ENCODE measurements around the gene IREB2. TPM values are rescaled to one million over a fixed set of nuclear protein-coding genes. Genes with fewer than 3 reads are reported as not detected.
A peak's percentile ranks its signal among the peaks of the same experiment; 100 is the strongest.

Gene IREB2
- total RNA-seq, 4 donors from 2014 or later = 17.2 to 35.3 (median 25.1) TPM

- Histone ChIP-seq H3K4me1 (no peaks in the 10 kb centered on the region), H3K27ac (no peak overlapping the region), H3K36me3 (peaks cover 4 to 100% (median 51%) of the 10 kb centered on the region in 3 donors), H3K27me3 (no peaks in the 10 kb centered on the region), H3K9me3 (no peaks in the 10 kb centered on the region), H3K4me3 (no peak overlapping the region)
- WGBS, 2 donors = 85 to 93% methylated on average over 1 of the region's 1 CpG
- DNase-seq = no peak
- no peak for TF ChIP-seq POLR2A (IDR thresholded peaks at IDR 0.05)
- no peak for TF ChIP-seq CTCF (IDR thresholded peaks at IDR 0.05)
- intact Hi-C loops (cut with DNase I) = no loop called here
Observed at GRCh38 chr15:78492872-78493271, 54.9 kb downstream of the IREB2 start.

GRCh38 chr15:78501857-78502256 is 63.8 kb downstream of the IREB2 start:
- no peak for DNase-seq

GRCh38 chr15:78502641-78503040 is 64.6 kb downstream of the IREB2 start:
- WGBS, 2 donors = 85 to 100% methylated on average over 2 of the region's 2 CpGs
- Histone ChIP-seq H3K27ac (no peak overlapping the region), H3K9me3 (no peaks in the 10 kb centered on the region), H3K4me1 (peaks cover 0 to 5% (median 0%) of the 10 kb centered on the region in 3 donors), H3K27me3 (no peaks in the 10 kb centered on the region), H3K36me3 (peaks cover 0 to 38% (median 0%) of the 10 kb centered on the region in 3 donors), H3K4me3 (no peak overlapping the region)
- intact Hi-C loops (cut with DNase I) = no loop called here
- no peak for TF ChIP-seq CTCF (IDR thresholded peaks at IDR 0.05)
- no peak for TF ChIP-seq POLR2A (IDR thresholded peaks at IDR 0.05)
- no peak for DNase-seq

More at GRCh38 chr15:78501857-78502256, 63.8 kb downstream of the IREB2 start:
- intact Hi-C loops (cut with DNase I) = no loop called here
- no peak overlapping the region for H3K4me3 ChIP-seq
- no peak for TF ChIP-seq POLR2A (IDR thresholded peaks at IDR 0.05)
- TF ChIP-seq CTCF (IDR thresholded peaks at IDR 0.05) = no peak
- peaks cover 0 to 3% (median 0%) of the 10 kb centered on the region in 3 donors for H3K4me1 ChIP-seq
- 82 to 100% methylated on average over 4 of the region's 4 CpGs for WGBS, 2 donors
- H3K27ac ChIP-seq = no peak overlapping the region
- H3K36me3 ChIP-seq = peaks cover 0 to 46% (median 5%) of the 10 kb centered on the region in 3 donors
- no peaks in the 10 kb centered on the region for H3K27me3 ChIP-seq
- no peaks in the 10 kb centered on the region for H3K9me3 ChIP-seq

GRCh38 chr15:78506971-78507830 is 69.2 kb downstream of the IREB2 start, which contains the start of gene HYKK:
HYKK (plus strand) TSS chr15:78507577; CDS start chr15:78513089, 5,512 bp downstream.
- WGBS, 2 donors = 0 to 1% methylated on average over 12 to 25 of the region's 63 CpGs
- Histone ChIP-seq H3K27ac (peak within 1 kb of the TSS; percentile 71 to 87 (median 80)), H3K27me3 (no peaks in the 10 kb centered on the region), H3K9me3 (no peaks in the 10 kb centered on the region), H3K4me3 (peak within 1 kb of the TSS; percentile 70 to 85 (median 82)), H3K4me1 (peaks cover 6 to 16% (median 7%) of the 10 kb centered on the region in 3 donors), H3K36me3 (no peaks in the 10 kb centered on the region)
- intact Hi-C loops (cut with DNase I) = no loop called here
- TF ChIP-seq CTCF (IDR thresholded peaks at IDR 0.05) (peak in 4 of 6 experiments; percentile 14 to 29 (median 26)), POLR2A (IDR thresholded peaks at IDR 0.05) (peak in 1 of 4 donors; percentile 50)
- peak; percentile 23 for DNase-seq

- WGBS, 2 donors = 0 to 8% methylated on average over 5 to 7 of the region's 13 CpGs
- peak overlapping the region; percentile 70 to 85 (median 82) for H3K4me3 ChIP-seq
- H3K36me3 ChIP-seq = no peaks in the 10 kb centered on the region
- H3K4me1 ChIP-seq = peaks cover 6 to 16% (median 7%) of the 10 kb centered on the region in 3 donors
- H3K9me3 ChIP-seq = no peaks in the 10 kb centered on the region
- intact Hi-C loops (cut with DNase I) = no loop called here
- no peak for TF ChIP-seq POLR2A (IDR thresholded peaks at IDR 0.05)
- H3K27ac ChIP-seq = peak overlapping the region; percentile 71 to 87 (median 80)
- no peak for DNase-seq
- no peaks in the 10 kb centered on the region for H3K27me3 ChIP-seq
Observed at GRCh38 chr15:78507831-78508160, 69.8 kb downstream of the IREB2 start.
